Endometrial microvascular endothelial cells (primary cell): ENCODE results near the gene ANP32B. TPM values are rescaled to one million over a fixed set of nuclear protein-coding genes. Genes with fewer than 3 reads are reported as not detected.
"Not testable (repeated sequence)": the region's sequence is repeated elsewhere in the genome, so short reads cannot be mapped to it uniquely, and the experiment has no call there.

Experiments used
- in situ Hi-C: cut with HindIII; loops from 2 replicates; pipeline ENCODE4 v1.10.0; 2017; ENCODE audit warnings: low sequenced_read_pairs, low pct_unique_long_range_greater_than_20kb; ENCODE audit errors: inconsistent ontology term
- total RNA-seq: library from RNA; depleted of rRNA; stranded (reverse); fragments of >200 nt; gene quantifications from one replicate; pipeline ENCODE4 v1.2.3, GENCODE V29; 2015; ENCODE audit errors: inconsistent ontology term

ANP32B gene
- total RNA-seq: 18.4 TPM

DNA sequence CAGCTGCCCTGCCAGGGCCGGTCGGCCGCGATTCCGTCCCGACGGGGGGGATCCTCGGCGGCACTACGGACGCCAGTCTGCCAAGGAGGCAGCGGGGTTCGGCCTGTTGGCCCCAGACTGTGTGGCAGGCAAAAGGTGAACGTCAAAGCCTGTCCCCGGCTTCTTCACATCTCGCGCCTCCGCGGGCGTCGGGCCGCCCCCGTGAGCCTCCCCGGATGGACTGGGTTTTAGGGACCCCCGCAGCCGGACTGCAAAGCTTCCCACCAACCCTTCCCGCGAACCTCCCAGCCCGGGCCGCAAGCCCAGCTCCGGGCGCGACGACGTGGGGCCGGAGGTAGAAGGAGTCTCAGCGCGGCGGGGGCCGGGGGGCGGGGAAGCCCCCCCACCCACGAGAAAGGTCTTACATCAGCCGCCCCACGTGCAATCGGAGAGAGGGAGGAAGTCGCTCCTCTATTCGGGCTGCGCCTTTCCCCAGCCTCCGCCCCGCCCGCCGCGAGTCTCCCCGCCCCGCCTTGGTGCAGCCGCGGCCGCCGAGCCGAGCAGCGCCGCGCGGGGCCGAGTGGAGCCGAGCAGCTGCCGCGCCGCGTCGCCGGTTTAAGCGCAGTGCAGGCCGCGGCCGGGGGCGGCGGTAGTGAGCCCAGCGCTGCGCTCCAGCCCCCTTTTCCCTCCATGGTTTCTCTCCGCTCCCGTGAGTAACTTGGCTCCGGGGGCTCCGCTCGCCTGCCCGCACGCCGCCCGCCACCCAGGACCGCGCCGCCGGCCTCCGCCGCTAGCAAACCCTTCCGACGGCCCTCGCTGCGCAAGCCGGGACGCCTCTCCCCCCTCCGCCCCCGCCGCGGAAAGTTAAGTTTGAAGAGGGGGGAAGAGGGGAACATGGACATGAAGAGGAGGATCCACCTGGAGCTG lies at the start of gene ANP32B:
TSS of gene ANP32B (plus strand) at position 659 of the 906 bp plus-strand sequence. CDS start at position 874, 215 bp downstream.
- in situ Hi-C loops: no loop called here

- in situ Hi-C loops: no loop called here
Observed at GRCh38 chr9:97934321-97935115, 48.6 kb upstream of the ANP32B start.

DNA sequence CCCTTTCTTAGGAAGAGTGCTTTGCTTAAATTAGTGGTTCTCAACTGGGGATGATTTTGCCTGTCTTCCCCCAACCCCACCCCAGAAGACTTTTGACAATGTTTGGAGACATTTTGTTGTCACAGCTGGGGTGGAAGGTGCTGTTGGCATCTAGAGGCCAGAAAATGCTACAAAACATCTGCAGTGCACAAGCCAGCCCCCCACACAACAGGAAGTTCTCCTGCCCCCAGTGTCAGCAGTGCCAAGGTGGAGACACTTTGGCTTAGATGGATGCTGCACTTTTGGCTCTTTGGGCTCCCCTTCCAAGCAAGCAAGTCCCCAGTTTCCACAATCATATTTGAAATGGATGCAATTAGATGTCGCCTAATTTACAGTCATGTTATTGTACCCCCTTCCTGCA lies 47.9 kb upstream of the ANP32B start:
- in situ Hi-C loops: no loop called here

GRCh38 chr9:97936998-97937397 lies 46.1 kb upstream of the ANP32B start:
- in situ Hi-C loops: no loop called here

DNA sequence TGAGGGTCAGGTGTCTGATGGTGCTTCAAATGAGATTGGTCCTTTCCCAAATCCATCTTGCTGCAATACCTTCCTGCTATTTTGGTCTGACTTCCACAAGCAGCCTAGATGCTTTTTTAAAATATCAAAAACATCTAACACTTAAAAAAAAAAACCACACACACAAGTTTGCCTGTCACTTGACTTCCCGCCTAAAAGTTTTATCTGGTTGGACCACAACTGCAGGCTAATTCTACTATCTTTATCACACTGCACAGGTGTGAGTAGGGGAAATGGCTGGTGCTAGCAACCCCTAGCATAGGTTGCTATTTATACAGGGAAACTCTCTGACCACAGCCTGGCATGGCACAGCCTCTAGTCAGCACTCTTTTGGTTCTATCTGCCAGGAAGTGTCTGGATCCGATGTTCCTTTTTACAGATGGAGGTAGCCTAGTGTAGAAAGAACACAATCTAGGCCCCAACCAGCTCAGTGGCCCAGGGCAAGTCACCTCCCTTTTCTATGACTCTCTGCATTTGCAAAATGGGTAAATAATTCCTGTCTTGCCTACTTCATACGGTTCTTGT lies 45.0 kb upstream of the ANP32B start, which contains the start of gene HEMGN:
TSS of gene HEMGN (minus strand) at position 92 of the 564 bp plus-strand sequence. CDS start at position 56, 36 bp downstream.
- in situ Hi-C loops: no loop called here

GRCh38 chr9:97940233-97940632 lies 42.9 kb upstream of the ANP32B start:
- in situ Hi-C loops: no loop called here

- in situ Hi-C loops: no loop called here
Observed at GRCh38 chr9:97940741-97941140, 42.4 kb upstream of the ANP32B start.

- in situ Hi-C loops: no loop called here
Observed at GRCh38 chr9:97941323-97941722, 41.8 kb upstream of the ANP32B start.

GRCh38 chr9:97943308-97943855 lies 39.8 kb upstream of the ANP32B start:
- in situ Hi-C loops: no loop called here

DNA sequence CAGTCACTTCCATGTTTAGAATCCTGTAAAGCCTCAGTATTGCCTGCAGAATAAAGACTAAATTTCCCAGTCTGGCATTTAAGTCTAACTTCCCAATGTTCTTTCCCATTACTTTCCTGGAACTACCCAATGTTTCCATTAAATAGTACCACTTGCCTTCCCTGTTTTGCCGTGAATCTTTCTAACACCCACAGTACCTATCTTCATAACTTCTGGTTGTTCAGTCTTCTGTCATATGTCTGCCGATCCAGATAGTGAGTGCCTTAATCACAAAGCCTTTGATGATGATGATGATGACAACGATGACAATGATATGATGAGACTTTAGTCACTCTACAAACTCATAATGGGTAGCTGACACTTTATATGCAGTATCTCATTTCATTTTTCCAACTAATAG lies 38.5 kb upstream of the ANP32B start:
- in situ Hi-C loops: no loop called here

GRCh38 chr9:97945470-97945869 lies 37.7 kb upstream of the ANP32B start:
- in situ Hi-C loops: not testable (repeated sequence)

DNA sequence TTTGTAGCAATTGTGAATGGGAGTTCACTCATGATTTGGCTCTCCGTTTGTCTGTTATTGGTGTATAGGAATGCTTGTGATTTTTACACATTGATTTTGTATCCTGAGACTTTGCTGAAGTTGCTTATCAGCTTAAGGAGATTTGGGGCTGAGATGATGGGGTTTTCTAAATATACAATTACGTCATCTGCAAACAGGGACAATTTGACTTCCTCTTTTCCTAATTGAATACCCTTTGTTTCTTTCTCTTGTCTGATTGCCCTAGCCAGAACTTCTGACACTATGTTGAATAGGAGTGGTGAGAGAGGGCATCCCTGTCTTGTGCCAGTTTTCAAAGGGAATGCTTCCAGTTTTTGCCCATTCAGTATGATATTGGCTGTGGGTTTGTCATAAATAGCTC lies 36.0 kb upstream of the ANP32B start:
- in situ Hi-C loops: not testable (repeated sequence)

GRCh38 chr9:97950873-97951272 lies 32.3 kb upstream of the ANP32B start:
- in situ Hi-C loops: not testable (repeated sequence)

DNA sequence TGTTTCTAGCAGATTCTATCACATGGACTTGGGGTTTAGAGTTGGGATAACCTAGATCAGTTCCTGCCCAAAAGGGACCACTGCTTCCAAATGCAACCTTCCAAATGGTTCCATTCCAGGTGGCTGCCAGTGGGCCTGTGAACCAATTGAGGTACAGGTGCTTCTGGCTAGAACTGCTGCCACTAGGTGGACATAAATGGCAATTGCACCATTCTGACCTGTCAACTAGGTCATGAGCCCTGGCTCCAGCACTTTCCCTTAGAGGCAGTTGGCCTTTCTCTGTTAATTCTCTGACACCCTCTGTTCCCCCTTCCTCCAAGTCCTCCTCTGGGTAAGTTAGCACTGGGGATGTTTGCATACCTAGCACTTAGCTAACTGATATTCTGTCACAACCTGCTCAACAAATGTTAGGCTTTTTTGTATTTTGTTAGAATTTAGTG lies 28.6 kb upstream of the ANP32B start:
- in situ Hi-C loops: no loop called here

DNA sequence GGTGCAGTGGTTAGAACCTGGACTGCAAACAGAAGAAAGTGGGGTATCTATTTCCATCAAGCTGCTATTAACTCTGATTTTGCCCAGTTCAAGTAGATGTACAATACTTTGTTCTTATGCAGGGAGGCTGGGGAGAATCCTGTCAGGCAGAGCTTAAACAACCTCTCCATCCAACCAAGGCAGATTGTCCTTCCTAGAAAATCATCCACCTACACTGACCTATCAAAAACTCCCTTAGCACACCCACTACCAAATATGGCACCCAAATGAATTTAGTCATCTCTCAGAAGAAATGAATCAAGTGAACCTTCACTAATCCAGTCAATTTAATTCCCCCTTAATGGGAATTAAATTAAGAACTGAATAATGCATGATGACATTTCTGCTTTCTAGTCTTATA lies 26.8 kb upstream of the ANP32B start:
- in situ Hi-C loops: no loop called here

DNA sequence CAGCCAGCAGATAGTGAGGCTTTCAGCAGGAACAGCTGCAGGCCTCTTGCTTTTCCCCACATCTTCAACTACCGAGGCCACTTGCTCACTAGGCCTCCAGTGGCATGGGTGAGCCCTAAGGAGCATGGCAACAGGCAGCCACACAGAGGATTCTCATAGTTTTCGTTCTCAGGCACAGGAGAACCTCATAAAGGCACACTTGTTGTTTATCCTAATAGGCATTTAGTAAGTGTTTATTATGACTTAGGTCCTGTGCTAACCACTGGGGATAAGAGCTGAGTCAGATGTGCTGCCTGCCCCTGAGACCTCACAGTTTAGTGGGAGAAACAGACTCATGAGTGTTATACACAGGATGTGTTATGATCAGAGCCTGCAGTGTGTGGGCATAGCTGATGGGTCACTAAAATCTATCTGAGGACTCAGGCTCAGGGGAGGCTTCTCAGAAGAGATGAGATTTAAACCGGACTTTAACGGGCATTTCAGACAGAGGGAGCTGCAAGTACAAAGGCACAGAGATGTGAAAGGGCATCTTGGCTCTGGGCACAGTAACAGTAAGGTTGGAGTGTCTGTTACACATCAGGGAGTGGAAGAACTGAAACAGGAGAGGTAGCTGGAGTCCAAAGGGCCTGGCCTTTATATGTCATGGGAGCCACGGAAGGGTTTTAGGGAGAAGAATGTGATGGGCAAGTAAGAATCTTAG lies 24.2 kb upstream of the ANP32B start:
- in situ Hi-C loops: no loop called here

GRCh38 chr9:97959585-97959984 lies 23.6 kb upstream of the ANP32B start:
- in situ Hi-C loops: no loop called here

GRCh38 chr9:97960678-97961328 lies 22.3 kb upstream of the ANP32B start:
- in situ Hi-C loops: not testable (repeated sequence)
